Transverse colon (tissue), 4 donors: ENCODE results near the gene MRAS. TPM values are rescaled to one million over a fixed set of nuclear protein-coding genes. Genes with fewer than 3 reads are reported as not detected.
A peak's percentile ranks its signal among the peaks of the same experiment; 100 is the strongest.

Experiments
- DNase-seq: peaks from one replicate; pipeline ENCODE4 v3.0.0-alpha.2; 2019
- H3K27ac ChIP-seq, 4 donors: fragments of 200-600 bp; sonication (generic); 2 replicates each; pipeline ENCODE4 v1.5.1; 2016 to 2018; ENCODE audit warnings: inconsistent platforms in 4 of 4
- H3K27me3 ChIP-seq: fragments of 200-600 bp; sonication (generic); 2 replicates; pipeline ENCODE4 v1.5.1; 2017; ENCODE audit warnings: inconsistent platforms
- H3K36me3 ChIP-seq, 4 donors: fragments of 200-600 bp; sonication (generic); 2 replicates each; pipeline ENCODE4 v1.5.1; 2017 to 2019; ENCODE audit warnings: inconsistent platforms in 4 of 4
- H3K4me1 ChIP-seq, 4 donors: fragments of 200-600 bp; sonication (generic); 2 replicates each; pipeline ENCODE4 v1.5.1; 2017 to 2020; ENCODE audit warnings: inconsistent platforms in 4 of 4
- H3K4me3 ChIP-seq, 4 donors: fragments of 200-600 bp; sonication (generic); 1 replicate in 1 of 4; 2 replicates in 3 of 4; pipeline versions ENCODE4 v1.5.1 to v1.6.1; 2017 to 2019; ENCODE audit warnings: inconsistent platforms in 4 of 4
- H3K9me3 ChIP-seq, 2 donors: fragments of 200-600 bp; sonication (generic); 2 replicates each; pipeline ENCODE4 v1.5.1; 2017 to 2019; ENCODE audit warnings: inconsistent platforms in 2 of 2
- EP300 ChIP-seq: sonication (generic); formaldehyde crosslinking; IDR thresholded peaks from one replicate; pipeline ENCODE4 v1.6.1; 2017; ENCODE audit warnings: antibody characterized with exemption, low read depth
- POLR2A ChIP-seq: fragments of 450-650 bp; IDR thresholded peaks from one replicate; pipeline ENCODE4 v1.6.1; 2016; ENCODE audit warnings: antibody characterized with exemption, mild to moderate bottlenecking, moderate library complexity
- POLR2AphosphoS5 ChIP-seq, 3 donors: sonication (generic); formaldehyde crosslinking; IDR thresholded peaks; one replicate each; pipeline ENCODE4 v1.6.1; 2016; ENCODE audit warnings: antibody characterized with exemption in 3 of 3
- WGBS, 2 donors: methylation state at CpG; one replicate each; pipeline ENCODE4 v1.1.5; 2018; ENCODE audit warnings: low coverage in 1 of 2; 5-methylcytosine and 5-hydroxymethylcytosine counted together
- in situ Hi-C, 4 donors: fragments of 200-750 bp; cut with MboI; loops; one replicate each; pipeline versions ENCODE4 v1.15.0 to v1.15.1; 2017; ENCODE audit warnings: low sequenced_read_pairs in 3 of 4, low pct_ligation_motif_present in 1 of 4, low pct_unique_long_range_greater_than_20kb in 1 of 4
- intact Hi-C: fragments of 100-400 bp; cut with DNase I; formaldehyde crosslinking; loops from one replicate; pipeline ENCODE4 v1.15.1; 2023; ENCODE audit warnings: low total_unique reads
- total RNA-seq, 4 donors: library from RNA; depleted of rRNA; stranded (reverse); fragments of >200 nt; gene quantifications; one replicate each; pipeline ENCODE4 v1.1.0, GENCODE V29; 2016
- TF ChIP-seq, protein P1 (sequence below), 5 experiments: fragments of 200-600 bp in 3 of 5; fragments of 450-650 bp in 2 of 5; sonication (generic) in 3 of 5; IDR thresholded peaks; 1 replicate in 2 of 5; 2 replicates in 3 of 5; pipeline ENCODE4 v1.5.1; 2016 to 2017; ENCODE audit warnings: antibody characterized with exemption in 5 of 5, inconsistent platforms in 3 of 5, mild to moderate bottlenecking in 2 of 5, moderate library complexity in 1 of 5

Gene MRAS
- total RNA-seq, 4 donors from 2014 or later, result 3.0 to 9.6 (median 6.3) TPM

DNA sequence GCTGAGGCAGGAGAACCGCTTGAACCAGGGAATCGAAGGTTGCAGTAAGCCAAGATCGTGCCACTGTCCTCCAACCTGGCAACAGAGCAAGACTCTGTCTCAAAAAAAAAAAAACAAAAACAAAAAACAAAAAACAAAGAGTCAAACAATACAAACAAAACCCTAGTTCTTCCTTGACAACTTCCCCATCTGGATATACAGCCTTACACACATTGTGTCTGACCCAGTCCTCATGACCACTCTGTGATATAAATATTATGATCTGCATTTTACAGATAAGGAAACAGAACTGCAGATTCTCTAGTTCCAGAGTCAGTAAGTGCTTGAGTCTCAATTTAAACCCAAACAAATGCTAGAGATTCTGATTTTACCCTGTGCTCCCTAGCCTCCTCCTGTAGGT lies 81.3 kb downstream of the MRAS start:
- WGBS, 2 donors, result 70 to 93% methylated on average over 2 to 3 of the region's 3 CpGs
- in situ Hi-C loops, result no loop called here
- DNase-seq, result no peak

DNA sequence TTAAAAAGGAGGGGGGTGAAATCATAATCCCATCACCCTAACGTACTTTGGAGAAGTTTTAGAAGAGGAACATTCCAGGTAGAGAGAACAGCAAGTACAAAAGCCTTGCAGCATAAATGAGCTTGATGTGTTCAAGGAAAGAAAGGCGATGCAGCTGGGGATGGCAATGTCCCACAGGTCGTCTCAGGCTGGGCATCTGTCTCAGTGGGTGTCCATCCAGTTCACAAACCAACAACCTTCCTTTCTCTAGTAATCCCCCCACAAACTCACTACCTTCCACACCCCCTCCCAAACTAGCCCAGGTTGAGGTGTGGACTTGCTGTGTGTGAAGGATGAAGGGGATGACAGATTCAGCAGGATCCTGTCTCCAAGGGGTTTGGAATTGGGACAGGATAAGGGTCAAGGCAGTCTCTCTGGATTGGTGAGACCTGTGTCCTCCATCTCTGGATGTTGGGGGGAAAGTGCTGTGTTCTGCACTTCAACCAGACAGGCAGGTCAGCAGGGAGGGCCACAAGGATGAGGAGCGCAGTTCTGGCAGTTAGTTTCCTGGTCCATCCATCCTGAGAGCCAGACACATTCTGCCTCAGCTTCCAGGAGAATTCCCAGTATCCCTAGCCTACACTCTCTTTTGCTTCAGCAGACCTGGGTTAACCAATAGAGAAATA lies 84.3 kb downstream of the MRAS start:
- Histone ChIP-seq H3K27ac (no peak overlapping the region), H3K36me3 (no peaks in the 10 kb centered on the region), H3K27me3 (peaks cover 50% of the 10 kb centered on the region), H3K9me3 (no peaks in the 10 kb centered on the region), H3K4me1 (peaks cover 5 to 21% (median 15%) of the 10 kb centered on the region in 4 donors), H3K4me3 (no peak overlapping the region)
- intact Hi-C loops (no loop called here), in situ Hi-C loops (no loop called here)
- no peak for DNase-seq
- 88% methylated on average over 4 of the region's 4 CpGs; no CpG with 5 or more reads in 1 of the 2 donors for WGBS, 2 donors
- no peak for TF ChIP-seq POLR2AphosphoS5 (IDR thresholded peaks at IDR 0.05)
- no peak for TF ChIP-seq EP300
- TF ChIP-seq, protein P1, sequence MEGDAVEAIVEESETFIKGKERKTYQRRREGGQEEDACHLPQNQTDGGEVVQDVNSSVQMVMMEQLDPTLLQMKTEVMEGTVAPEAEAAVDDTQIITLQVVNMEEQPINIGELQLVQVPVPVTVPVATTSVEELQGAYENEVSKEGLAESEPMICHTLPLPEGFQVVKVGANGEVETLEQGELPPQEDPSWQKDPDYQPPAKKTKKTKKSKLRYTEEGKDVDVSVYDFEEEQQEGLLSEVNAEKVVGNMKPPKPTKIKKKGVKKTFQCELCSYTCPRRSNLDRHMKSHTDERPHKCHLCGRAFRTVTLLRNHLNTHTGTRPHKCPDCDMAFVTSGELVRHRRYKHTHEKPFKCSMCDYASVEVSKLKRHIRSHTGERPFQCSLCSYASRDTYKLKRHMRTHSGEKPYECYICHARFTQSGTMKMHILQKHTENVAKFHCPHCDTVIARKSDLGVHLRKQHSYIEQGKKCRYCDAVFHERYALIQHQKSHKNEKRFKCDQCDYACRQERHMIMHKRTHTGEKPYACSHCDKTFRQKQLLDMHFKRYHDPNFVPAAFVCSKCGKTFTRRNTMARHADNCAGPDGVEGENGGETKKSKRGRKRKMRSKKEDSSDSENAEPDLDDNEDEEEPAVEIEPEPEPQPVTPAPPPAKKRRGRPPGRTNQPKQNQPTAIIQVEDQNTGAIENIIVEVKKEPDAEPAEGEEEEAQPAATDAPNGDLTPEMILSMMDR (IDR thresholded peaks at IDR 0.05), result no peak
- no peak for TF ChIP-seq POLR2A

More for the DNA sequence above, 81.3 kb downstream of the MRAS start:
- Histone ChIP-seq H3K9me3 (no peaks in the 10 kb centered on the region), H3K4me3 (no peak overlapping the region), H3K36me3 (no peaks in the 10 kb centered on the region), H3K4me1 (peaks cover under 1 to 9% (median 6%) of the 10 kb centered on the region in 4 donors), H3K27ac (no peak overlapping the region), H3K27me3 (peaks cover 27% of the 10 kb centered on the region)
- intact Hi-C loops, result no loop called here
- no peak for TF ChIP-seq POLR2AphosphoS5 (IDR thresholded peaks at IDR 0.05)
- TF ChIP-seq POLR2A, result no peak
- no peak for TF ChIP-seq EP300
- TF ChIP-seq, protein P1 (IDR thresholded peaks at IDR 0.05), result no peak

DNA sequence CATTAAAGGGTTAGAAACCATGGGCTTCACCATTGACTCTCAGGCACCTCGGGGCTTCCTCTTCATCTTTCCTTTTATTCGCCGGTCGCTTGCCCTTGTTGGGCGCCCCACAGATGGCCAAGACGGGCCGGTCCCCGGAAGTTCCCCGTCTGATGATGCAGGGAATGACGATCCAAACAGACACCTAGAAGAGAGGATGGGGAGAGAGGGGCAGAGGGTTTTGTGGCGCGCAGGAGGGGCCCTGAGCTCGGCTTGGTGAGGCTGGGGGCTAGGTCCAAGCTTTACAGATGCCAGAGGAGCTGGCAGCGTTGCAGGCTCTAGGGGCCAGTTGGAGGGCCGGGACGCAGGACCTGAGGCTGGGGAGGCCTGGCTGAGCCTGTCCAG lies 85.5 kb downstream of the MRAS start:
- TF ChIP-seq EP300, result no peak
- no peak for TF ChIP-seq POLR2AphosphoS5 (IDR thresholded peaks at IDR 0.05)
- TF ChIP-seq, protein P1 (IDR thresholded peaks at IDR 0.05), result no peak
- no peak for TF ChIP-seq POLR2A
- in situ Hi-C loops (no loop called here), intact Hi-C loops (no loop called here)
- H3K27ac ChIP-seq, result peak overlapping the region in 2 of 4 donors; percentile 45 to 70
- H3K27me3 ChIP-seq, result peaks cover 50% of the 10 kb centered on the region
- no peak for DNase-seq
- H3K36me3 ChIP-seq, result no peaks in the 10 kb centered on the region
- peak overlapping the region in 1 of 4 donors; percentile 61 for H3K4me3 ChIP-seq
- WGBS, 2 donors, result 31 to 73% methylated on average over 3 to 16 of the region's 16 CpGs
- peaks cover 5 to 21% (median 15%) of the 10 kb centered on the region in 4 donors for H3K4me1 ChIP-seq
- H3K9me3 ChIP-seq, result no peaks in the 10 kb centered on the region

DNA sequence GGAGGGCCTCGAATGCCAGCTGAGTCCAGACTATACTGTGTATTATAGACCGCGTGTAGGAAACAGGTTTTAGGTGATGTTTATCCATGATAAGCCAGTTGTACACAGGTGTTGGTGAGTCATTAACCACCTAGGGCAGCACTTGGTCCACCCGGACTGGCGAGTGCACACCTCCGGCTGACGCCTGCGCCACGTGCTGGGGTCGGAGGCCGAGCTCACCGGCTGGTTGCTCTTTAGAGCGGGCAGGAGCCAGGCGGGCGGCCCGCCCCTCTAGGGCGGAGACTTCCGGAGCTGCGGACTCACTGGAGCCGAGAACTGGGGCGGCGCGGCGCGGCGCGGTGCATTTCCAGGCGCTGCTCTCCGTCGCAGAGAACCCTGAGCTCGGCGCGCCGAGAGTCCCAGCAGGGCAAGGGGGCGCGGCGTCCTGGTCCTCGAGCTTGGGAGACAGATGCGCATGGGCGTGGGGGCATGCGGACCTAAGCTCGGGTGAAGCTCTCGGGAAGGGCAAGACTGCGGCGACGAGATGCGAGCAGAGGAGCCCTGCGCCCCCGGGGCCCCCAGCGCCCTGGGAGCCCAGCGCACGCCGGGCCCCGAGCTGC lies 86.0 kb downstream of the MRAS start, which contains the start of gene ESYT3:
Gene ESYT3 (plus strand): TSS at position 341 of the 599 bp plus-strand sequence. CDS start 183 bp downstream, at position 524.
- in situ Hi-C loops (no loop called here), intact Hi-C loops (no loop called here)
- Histone ChIP-seq H3K36me3 (no peaks in the 10 kb centered on the region), H3K27me3 (peaks cover 50% of the 10 kb centered on the region), H3K4me3 (peak within 1 kb of the TSS; percentile 29 to 61 (median 50)), H3K27ac (peak within 1 kb of the TSS in 3 of 4 donors; percentile 5 to 70 (median 45)), H3K9me3 (no peaks in the 10 kb centered on the region), H3K4me1 (peaks cover 5 to 21% (median 15%) of the 10 kb centered on the region in 4 donors)
- DNase-seq, result peak; percentile 78
- TF ChIP-seq POLR2AphosphoS5 (IDR thresholded peaks at IDR 0.05) (peak in 1 of 3 donors; percentile 57), EP300 (no peak)
- 1% methylated on average over 48 of the region's 54 CpGs; no CpG with 5 or more reads in 1 of the 2 donors for WGBS, 2 donors
